NK-92 (cell line): ENCODE data around the gene NCOA3.
"Not testable (repeated sequence)": the region's sequence is repeated elsewhere in the genome, so short reads cannot be mapped to it uniquely, and the experiment has no call there.

Experiments
- DNase-seq: peaks from one replicate; lab custom pipeline; 2025; ENCODE audit not compliant: unreplicated experiment; lab: John Stamatoyannopoulos, UW

NCOA3 gene

DNA sequence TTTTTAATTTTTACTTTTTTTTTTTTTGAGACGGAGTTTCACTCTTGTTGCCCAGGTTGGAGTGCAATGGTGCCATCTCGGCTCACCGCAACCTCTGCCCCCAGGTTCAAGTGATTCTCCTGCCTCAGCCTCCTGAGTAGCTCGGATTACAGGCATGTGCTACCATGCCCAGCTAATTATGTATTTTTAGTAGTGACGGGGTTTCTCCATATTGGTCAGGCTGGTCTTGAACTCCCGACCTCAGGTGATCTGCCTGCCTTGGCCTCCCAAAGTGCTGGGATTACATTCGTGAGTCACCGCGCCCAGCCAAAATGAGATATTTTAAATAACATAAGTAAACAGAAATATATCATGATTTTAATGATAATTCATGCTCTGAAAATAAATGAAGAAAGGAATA, 1.6 kb upstream of the NCOA3 start:
- DNase-seq = not testable (repeated sequence)

DNA sequence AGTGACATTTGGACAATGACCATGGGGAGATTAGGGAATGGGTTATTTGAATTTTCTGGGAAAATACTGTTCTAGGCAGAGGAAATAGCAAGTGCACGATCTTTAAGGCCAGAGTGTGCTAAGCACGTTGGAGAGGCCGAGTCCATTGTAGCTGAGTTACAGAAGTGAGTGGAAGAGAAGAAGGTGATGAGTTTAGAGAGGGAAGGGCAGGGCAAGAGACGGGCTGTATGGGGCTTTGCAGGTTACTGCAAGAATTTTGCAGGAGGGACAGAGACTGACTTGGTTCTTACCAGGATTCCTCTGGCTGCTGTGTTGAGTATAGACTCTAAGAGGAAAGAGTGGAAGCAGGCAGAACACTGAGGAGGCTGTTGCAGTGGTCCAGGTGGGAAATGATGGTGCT, 1.1 kb upstream of the NCOA3 start:
- no peak for DNase-seq

- no peak for DNase-seq
Observed at GRCh38 chr20:47501116-47501481, 588 bp upstream of the NCOA3 start.

GRCh38 chr20:47502271-47503239, 868 bp downstream of the NCOA3 start:
- no peak for DNase-seq

DNA sequence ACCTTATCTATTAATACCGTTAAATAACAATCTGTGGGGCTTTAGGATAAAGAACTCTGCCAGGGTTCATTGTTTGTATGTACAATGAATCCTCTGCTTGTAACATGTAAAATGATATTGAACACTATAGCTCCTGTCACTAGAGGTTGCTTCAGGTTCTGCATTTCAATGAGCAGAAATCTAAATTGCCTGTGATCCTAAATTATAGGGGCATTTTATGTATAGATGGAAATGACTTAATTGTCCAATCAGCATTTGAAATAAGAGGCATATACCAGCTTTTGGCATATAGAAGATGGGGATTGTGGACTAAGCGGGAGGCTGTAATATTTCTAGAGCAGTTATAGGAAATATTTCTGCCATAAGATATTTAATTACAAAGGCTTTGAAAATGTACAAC, 2.0 kb downstream of the NCOA3 start:
- no peak for DNase-seq

DNA sequence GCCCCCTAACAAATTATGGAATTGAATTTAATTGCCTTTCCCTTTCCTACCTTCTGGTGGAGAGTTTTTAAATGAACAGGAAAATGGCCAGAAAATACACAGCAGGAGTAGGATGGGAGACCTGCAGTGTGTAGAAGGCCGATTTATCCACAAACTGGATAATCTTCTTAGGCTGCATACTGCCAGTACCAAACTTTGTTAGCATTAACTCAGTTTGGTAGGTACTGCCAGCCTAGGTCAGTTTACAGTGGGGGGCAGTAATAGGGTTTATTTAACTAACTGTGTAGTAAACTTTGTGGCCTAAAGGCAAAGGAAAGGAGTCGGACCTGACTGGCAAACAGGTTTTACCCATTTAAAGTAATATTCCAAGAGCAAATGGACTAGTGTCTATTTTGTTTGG, 4.6 kb downstream of the NCOA3 start:
- DNase-seq = no peak

DNA sequence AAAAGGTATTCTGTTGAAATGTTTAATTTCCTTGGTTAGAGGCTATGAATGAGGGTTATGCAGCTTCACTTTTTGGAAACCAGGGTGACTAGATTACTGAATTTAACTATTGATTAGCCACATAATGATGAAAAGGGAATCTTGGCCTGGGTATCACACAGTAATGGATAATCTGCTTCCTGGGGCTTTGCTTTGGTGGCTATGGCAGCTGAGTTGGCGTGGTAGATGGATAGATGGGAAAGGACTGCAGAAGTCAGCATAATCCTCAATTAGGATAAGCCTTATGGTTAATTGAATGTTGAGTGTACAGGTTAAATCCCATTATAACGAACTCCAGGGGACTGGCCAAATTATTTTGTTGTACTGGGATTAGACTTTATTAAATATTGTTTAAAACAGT, 5.2 kb downstream of the NCOA3 start:
- DNase-seq = no peak

- DNase-seq = not testable (repeated sequence)
Observed at GRCh38 chr20:47507275-47507981, 5.7 kb downstream of the NCOA3 start.

DNA sequence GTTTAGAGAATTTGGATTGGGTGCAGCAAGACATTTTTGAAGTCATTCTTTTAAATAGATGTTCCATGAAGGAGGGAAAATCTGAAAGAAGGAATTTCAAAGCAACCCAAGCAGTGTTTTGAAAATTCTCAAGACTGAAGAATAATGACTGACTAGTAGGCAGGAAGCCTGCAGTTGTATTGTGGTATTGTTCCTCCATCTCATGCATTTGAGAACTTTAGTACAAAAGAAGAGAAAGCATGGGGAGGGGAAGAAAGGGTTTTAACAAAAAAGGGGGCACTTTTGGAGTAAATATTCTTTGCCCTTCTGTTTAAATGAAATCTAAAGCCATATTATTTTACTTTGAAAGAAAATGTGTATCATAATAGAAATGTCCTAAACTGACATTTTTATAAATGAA, 6.6 kb downstream of the NCOA3 start:
- DNase-seq = no peak

- DNase-seq = no peak
Observed at GRCh38 chr20:47509104-47509661, 7.5 kb downstream of the NCOA3 start.

- no peak for DNase-seq
Observed at GRCh38 chr20:47509685-47510084, 8.0 kb downstream of the NCOA3 start.

GRCh38 chr20:47515843-47516242, 14.2 kb downstream of the NCOA3 start:
- DNase-seq = no peak

- no peak for DNase-seq
Observed at GRCh38 chr20:47521059-47521808, 19.5 kb downstream of the NCOA3 start.

DNA sequence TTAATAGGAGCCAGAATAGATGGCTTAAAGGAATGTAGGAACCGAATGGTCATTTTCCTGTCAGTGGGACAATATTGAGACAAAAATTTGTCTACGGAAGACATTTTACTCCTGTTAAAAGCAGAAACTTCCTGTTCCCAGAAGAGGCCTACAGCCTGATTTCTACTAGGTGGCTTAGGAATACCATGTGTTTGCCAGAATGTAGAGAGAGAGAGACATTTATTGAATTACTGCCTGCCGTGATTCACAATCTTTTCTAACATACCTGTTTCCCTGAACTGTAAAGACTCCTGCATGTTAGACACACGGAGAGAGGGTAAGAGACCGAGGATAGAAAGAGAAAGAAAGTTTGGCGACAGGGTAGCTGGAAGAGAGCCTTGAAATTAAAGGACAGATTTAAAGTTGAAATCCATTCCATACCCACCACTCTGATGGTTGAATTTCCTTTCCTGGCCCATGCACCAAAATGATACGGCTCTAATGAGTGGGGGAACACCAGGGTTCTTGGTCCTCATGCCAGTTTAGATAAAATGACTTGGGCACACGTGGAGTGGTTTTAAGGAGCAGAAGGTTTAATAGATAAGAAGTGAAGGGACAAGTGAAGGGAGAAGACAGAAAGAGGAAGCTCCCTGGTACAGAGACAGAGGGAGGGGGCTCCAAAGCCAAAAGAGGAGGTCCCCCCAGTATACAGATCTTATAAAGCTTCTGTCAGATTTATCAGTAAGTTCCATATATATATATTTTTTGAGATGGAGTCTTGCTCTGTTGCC, 22.5 kb downstream of the NCOA3 start:
- DNase-seq = no peak

DNA sequence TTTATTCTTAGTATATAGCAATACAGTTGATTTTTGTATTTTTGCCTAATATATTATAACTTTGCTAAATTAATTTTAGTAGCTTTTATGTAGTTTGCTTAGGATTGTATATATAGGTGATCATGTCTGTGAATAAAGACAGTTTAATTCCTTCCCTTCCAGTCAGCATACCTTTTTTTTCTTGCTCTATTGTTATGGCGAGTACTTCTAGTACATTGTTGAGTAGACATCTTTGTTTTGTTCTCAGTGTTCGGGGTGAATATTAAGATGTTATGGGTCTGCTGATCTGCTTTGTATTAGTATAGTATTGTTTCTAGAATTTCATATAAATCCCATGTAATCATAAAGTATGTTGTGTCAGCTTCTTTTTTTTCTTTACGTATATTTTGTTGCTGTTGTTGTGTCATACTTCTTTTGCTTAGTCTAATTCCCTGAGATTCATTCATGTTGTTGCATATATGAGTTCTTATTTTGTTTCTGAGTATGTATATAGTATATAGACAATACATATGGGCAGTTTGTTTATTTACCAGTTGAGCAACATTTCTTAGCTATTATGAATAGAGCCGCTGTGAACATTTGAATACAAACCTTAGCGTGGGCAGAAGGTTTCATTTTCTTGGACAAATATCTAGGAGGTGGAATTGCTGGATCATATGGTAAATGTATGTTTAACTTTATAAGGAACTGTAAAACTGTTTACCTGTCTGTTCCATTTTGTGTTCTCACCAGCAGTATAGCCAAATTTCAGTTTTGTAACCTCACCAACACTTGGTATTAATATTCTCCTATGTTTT, 25.5 kb downstream of the NCOA3 start:
- no peak for DNase-seq

DNA sequence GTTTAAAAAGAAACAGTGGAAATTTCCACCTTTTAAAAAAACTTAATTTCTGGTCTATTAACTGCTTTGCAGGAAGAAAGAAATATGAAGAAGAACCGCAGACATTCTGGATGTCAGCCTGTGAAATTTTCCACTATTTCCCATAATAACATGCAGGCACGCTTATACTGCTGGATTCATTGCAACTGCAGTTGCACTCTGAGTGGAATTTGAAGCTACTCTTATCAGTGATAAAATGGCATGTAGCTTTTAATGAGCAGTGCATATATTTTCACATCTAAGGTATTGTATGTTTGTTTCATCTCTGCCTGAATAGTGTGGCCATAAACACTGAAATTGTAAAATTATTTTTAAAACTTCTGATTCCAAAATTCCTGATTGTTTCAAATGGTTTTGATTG, 28.2 kb downstream of the NCOA3 start:
- no peak for DNase-seq

DNA sequence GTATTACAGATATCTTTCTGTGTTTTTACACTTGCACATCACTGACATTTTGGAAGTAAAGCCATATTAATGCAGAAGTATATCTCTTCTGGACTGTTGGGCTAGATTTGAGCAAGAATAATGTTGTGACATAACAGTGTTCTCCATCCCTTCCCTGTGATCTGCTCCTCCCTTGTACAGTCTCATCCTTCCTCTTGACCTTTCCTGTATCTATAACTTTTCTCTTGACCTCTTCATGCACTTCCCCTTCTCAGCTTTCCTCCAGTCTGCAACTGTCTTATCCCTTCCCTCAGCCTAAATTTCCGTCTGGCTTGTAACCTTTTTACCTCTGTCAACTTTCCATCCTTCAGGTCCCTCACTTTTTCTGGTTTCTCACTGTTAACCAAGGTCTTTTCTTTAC, 29.8 kb downstream of the NCOA3 start:
- no peak for DNase-seq

- no peak for DNase-seq
Observed at GRCh38 chr20:47532002-47532401, 30.3 kb downstream of the NCOA3 start.

GRCh38 chr20:47533518-47534062, 31.9 kb downstream of the NCOA3 start:
- no peak for DNase-seq
